Neural cell (in vitro differentiated cells): ENCODE data around the gene AHSP.
"Not testable (repeated sequence)": the region's sequence is repeated elsewhere in the genome, so short reads cannot be mapped to it uniquely, and the experiment has no call there.

Experiments used
- POLR2AphosphoS5 ChIP-seq: IDR thresholded peaks from 2 replicates; pipeline ENCODE4 v1.6.1; 2012
- SMC3 ChIP-seq: fragments of 450-650 bp; conservative IDR thresholded peaks from 2 replicates; pipeline ENCODE4 v1.6.1; 2014; ENCODE audit warnings: antibody characterized with exemption, mild to moderate bottlenecking, moderate library complexity; ENCODE audit not compliant: poor library complexity
- TAF1 ChIP-seq: IDR thresholded peaks from 2 replicates; pipeline ENCODE4 v1.6.1; 2012; ENCODE audit warnings: low read depth
- TF ChIP-seq, protein P1 (sequence below): fragments of 450-650 bp; IDR thresholded peaks from 2 replicates; pipeline ENCODE4 v1.5.1; 2014; ENCODE audit warnings: antibody characterized with exemption, mild to moderate bottlenecking, moderate library complexity; ENCODE audit not compliant: poor library complexity, severe bottlenecking
- TF ChIP-seq, protein P2 (sequence below): IDR thresholded peaks from 2 replicates; pipeline ENCODE4 v1.6.1; 2012; ENCODE audit warnings: borderline replicate concordance

DNA sequence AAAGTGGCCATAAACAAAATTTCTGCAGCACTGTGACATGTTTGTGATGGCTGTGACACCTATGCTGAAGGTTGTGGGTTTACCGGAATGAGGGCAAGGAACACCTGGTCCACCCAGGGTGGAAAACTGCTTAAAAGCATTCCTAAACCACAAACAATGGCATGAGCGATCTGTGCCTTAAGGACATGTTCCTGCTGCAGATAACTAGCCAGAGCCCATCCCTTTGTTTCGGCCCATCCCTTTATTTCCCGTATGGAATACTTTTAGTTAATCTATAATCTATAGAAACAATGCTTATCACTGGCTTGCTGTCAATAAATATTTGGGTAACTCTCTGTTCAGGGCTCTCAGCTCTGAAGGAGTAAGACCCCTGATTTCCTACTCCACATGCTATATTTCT is 12.1 kb downstream of the AHSP start:
- TF ChIP-seq, protein P1, sequence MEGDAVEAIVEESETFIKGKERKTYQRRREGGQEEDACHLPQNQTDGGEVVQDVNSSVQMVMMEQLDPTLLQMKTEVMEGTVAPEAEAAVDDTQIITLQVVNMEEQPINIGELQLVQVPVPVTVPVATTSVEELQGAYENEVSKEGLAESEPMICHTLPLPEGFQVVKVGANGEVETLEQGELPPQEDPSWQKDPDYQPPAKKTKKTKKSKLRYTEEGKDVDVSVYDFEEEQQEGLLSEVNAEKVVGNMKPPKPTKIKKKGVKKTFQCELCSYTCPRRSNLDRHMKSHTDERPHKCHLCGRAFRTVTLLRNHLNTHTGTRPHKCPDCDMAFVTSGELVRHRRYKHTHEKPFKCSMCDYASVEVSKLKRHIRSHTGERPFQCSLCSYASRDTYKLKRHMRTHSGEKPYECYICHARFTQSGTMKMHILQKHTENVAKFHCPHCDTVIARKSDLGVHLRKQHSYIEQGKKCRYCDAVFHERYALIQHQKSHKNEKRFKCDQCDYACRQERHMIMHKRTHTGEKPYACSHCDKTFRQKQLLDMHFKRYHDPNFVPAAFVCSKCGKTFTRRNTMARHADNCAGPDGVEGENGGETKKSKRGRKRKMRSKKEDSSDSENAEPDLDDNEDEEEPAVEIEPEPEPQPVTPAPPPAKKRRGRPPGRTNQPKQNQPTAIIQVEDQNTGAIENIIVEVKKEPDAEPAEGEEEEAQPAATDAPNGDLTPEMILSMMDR = not testable (repeated sequence)
- TF ChIP-seq TAF1, POLR2AphosphoS5, SMC3: not testable (repeated sequence)
- TF ChIP-seq, protein P2, sequence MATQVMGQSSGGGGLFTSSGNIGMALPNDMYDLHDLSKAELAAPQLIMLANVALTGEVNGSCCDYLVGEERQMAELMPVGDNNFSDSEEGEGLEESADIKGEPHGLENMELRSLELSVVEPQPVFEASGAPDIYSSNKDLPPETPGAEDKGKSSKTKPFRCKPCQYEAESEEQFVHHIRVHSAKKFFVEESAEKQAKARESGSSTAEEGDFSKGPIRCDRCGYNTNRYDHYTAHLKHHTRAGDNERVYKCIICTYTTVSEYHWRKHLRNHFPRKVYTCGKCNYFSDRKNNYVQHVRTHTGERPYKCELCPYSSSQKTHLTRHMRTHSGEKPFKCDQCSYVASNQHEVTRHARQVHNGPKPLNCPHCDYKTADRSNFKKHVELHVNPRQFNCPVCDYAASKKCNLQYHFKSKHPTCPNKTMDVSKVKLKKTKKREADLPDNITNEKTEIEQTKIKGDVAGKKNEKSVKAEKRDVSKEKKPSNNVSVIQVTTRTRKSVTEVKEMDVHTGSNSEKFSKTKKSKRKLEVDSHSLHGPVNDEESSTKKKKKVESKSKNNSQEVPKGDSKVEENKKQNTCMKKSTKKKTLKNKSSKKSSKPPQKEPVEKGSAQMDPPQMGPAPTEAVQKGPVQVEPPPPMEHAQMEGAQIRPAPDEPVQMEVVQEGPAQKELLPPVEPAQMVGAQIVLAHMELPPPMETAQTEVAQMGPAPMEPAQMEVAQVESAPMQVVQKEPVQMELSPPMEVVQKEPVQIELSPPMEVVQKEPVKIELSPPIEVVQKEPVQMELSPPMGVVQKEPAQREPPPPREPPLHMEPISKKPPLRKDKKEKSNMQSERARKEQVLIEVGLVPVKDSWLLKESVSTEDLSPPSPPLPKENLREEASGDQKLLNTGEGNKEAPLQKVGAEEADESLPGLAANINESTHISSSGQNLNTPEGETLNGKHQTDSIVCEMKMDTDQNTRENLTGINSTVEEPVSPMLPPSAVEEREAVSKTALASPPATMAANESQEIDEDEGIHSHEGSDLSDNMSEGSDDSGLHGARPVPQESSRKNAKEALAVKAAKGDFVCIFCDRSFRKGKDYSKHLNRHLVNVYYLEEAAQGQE = not testable (repeated sequence)
